HG03558 (cell line): ENCODE results near the gene MAP3K5.
"Not testable (repeated sequence)": the region's sequence is repeated elsewhere in the genome, so short reads cannot be mapped to it uniquely, and the experiment has no call there.

Experiments
- ATAC-seq: cut with Tn5 transposase; IDR thresholded peaks from one replicate; pipeline ENCODE4 v1.9.1; 2021; ENCODE audit warnings: moderate number of reproducible peaks; ENCODE audit not compliant: unreplicated experiment; ENCODE audit errors: extremely low read depth

The MAP3K5 gene

GRCh38 chr6:136593748-136594490 is 198.4 kb downstream of the MAP3K5 start:
- peak; percentile 96 for ATAC-seq

- no peak for ATAC-seq
Measured at GRCh38 chr6:136592930-136593673, 199.2 kb downstream of the MAP3K5 start.

- no peak for ATAC-seq
Measured at GRCh38 chr6:136591617-136592016, 200.7 kb downstream of the MAP3K5 start.

GRCh38 chr6:136590846-136591245 is 201.4 kb downstream of the MAP3K5 start:
- ATAC-seq, result not testable (repeated sequence)

GRCh38 chr6:136587527-136587926 is 204.8 kb downstream of the MAP3K5 start:
- no peak for ATAC-seq

- ATAC-seq, result no peak
Measured at GRCh38 chr6:136586295-136586694, 206.0 kb downstream of the MAP3K5 start.

GRCh38 chr6:136585523-136585922 is 206.8 kb downstream of the MAP3K5 start:
- not testable (repeated sequence) for ATAC-seq

GRCh38 chr6:136584290-136584689 is 208.0 kb downstream of the MAP3K5 start:
- not testable (repeated sequence) for ATAC-seq

- no peak for ATAC-seq
Measured at GRCh38 chr6:136582711-136583471, 209.4 kb downstream of the MAP3K5 start.

GRCh38 chr6:136579800-136580199 is 212.5 kb downstream of the MAP3K5 start:
- no peak for ATAC-seq

GRCh38 chr6:136576821-136577220 is 215.5 kb downstream of the MAP3K5 start:
- no peak for ATAC-seq

GRCh38 chr6:136571496-136571895 is 220.8 kb downstream of the MAP3K5 start:
- no peak for ATAC-seq

GRCh38 chr6:136571065-136571464 is 221.2 kb downstream of the MAP3K5 start:
- ATAC-seq, result no peak

- no peak for ATAC-seq
Measured at GRCh38 chr6:136568129-136568528, 224.1 kb downstream of the MAP3K5 start.

- ATAC-seq, result no peak
Measured at GRCh38 chr6:136567688-136568087, 224.6 kb downstream of the MAP3K5 start.

- ATAC-seq, result no peak
Measured at GRCh38 chr6:136566851-136567250, 225.4 kb downstream of the MAP3K5 start.

GRCh38 chr6:136566007-136566487 is 226.2 kb downstream of the MAP3K5 start:
- ATAC-seq, result no peak

- ATAC-seq, result no peak
Measured at GRCh38 chr6:136564180-136564579, 228.1 kb downstream of the MAP3K5 start.

GRCh38 chr6:136563386-136564152 is 228.7 kb downstream of the MAP3K5 start:
- no peak for ATAC-seq

- no peak for ATAC-seq
Measured at GRCh38 chr6:136562211-136562610, 230.1 kb downstream of the MAP3K5 start.
